Upper lobe of left lung (tissue), 6 donors: ENCODE results near the gene CFAP299. TPM values are rescaled to one million over a fixed set of nuclear protein-coding genes. Genes with fewer than 3 reads are reported as not detected.

Source experiments
- ATAC-seq, 2 donors: fragments of 200-7000 bp; cut with Tn5 transposase; one replicate each; pipeline ENCODE4 v1.9.1; 2022; ENCODE audit warnings: mild to moderate bottlenecking in 2 of 2, moderate library complexity in 2 of 2; ENCODE audit not compliant: low FRiP score in 2 of 2
- DNase-seq, 2 donors: peaks; one replicate each; pipeline ENCODE4 v3.0.0-alpha.2; 2019 to 2020
- H3K27ac ChIP-seq, 4 donors: fragments of 200-600 bp; sonication (generic); one replicate each; pipeline ENCODE4 v1.5.1; 2016 to 2019
- H3K27me3 ChIP-seq, 4 donors: fragments of 200-600 bp; sonication (generic); one replicate each; pipeline ENCODE4 v1.5.1; 2017 to 2019
- H3K36me3 ChIP-seq, 4 donors: fragments of 200-600 bp; sonication (generic); one replicate each; pipeline ENCODE4 v1.5.1; 2016 to 2019
- H3K4me1 ChIP-seq, 4 donors: fragments of 200-600 bp; sonication (generic); one replicate each; pipeline ENCODE4 v1.5.1; 2018 to 2019
- H3K4me3 ChIP-seq, 4 donors: fragments of 200-600 bp; sonication (generic); one replicate each; pipeline ENCODE4 v1.5.1; 2017 to 2019; ENCODE audit warnings: mild to moderate bottlenecking in 2 of 4, moderate library complexity in 1 of 4
- H3K9me3 ChIP-seq, 4 donors: fragments of 200-600 bp; sonication (generic); one replicate each; pipeline ENCODE4 v1.5.1; 2018 to 2019
- EP300 ChIP-seq, 4 donors: sonication (generic); formaldehyde crosslinking; IDR thresholded peaks; one replicate each; pipeline ENCODE4 v1.5.1; 2017; ENCODE audit warnings: antibody characterized with exemption in 4 of 4, control low read depth in 2 of 4
- POLR2A ChIP-seq, 4 donors: fragments of 450-650 bp; IDR thresholded peaks; one replicate each; pipeline ENCODE4 v1.5.1; 2016 to 2017; ENCODE audit warnings: antibody characterized with exemption in 4 of 4, mild to moderate bottlenecking in 2 of 4
- POLR2AphosphoS5 ChIP-seq, 2 donors: sonication (generic); formaldehyde crosslinking; IDR thresholded peaks; one replicate each; pipeline ENCODE4 v1.5.1; 2017; ENCODE audit warnings: antibody characterized with exemption in 2 of 2
- WGBS, 2 donors: methylation state at CpG; one replicate each; pipeline ENCODE4 v1.1.5; 2017 to 2018; 5-methylcytosine and 5-hydroxymethylcytosine counted together
- total RNA-seq, 6 donors: library from RNA; depleted of rRNA in 4 of 6; stranded (reverse); fragments of >200 nt in 4 of 6; gene quantifications; one replicate each; pipeline versions ENCODE4 v1.1.0 to v1.2.1, GENCODE V29; 2016 to 2021
- TF ChIP-seq, protein P1 (sequence below), 6 experiments: fragments of 450-650 bp in 4 of 6; fragments of 200-600 bp in 2 of 6; sonication (generic) in 2 of 6; IDR thresholded peaks; one replicate each; pipeline ENCODE4 v1.5.1; 2016 to 2019; ENCODE audit warnings: antibody characterized with exemption in 6 of 6
- donor health status: DM: no; HTN: no; CAD: no; lungs with moderate emphysema.
- donor health status: DM: no; HTN: yes; CAD: no; lungs with severe emphysema.

CFAP299 gene
- total RNA-seq, 6 donors from 2014 or later = 0.46 to 31.6 (median 3.9) TPM

DNA sequence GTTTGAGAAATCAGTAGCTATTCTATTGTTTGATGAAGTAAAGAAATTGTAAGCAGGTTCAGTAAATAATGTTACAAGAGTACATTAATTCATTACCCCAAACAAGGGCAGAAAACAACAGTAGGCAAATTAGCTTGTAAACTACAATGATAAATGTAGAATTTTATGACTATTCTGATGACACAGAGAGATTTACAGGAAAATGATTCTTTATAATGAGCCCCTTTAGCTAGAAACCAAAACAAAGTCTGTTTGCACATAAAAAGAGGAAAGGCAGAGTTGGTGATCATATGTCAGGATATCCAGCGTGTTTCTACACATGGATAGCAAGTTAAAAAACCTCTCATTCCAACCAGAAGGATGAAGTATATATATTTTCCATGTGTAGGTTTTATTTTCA lies 204.8 kb downstream of the CFAP299 start:
- Histone ChIP-seq H3K27ac (no peak overlapping the region), H3K9me3 (no peaks in the 10 kb centered on the region), H3K4me3 (no peak overlapping the region), H3K36me3 (no peaks in the 10 kb centered on the region), H3K4me1 (no peaks in the 10 kb centered on the region), H3K27me3 (no peaks in the 10 kb centered on the region)
- no peak for ATAC-seq
- 66 to 70% methylated on average over 1 of the region's 1 CpG for WGBS, 2 donors
- no peak for TF ChIP-seq POLR2A (IDR thresholded peaks at IDR 0.05)
- no peak for TF ChIP-seq EP300 (IDR thresholded peaks at IDR 0.05)
- no peak for DNase-seq

DNA sequence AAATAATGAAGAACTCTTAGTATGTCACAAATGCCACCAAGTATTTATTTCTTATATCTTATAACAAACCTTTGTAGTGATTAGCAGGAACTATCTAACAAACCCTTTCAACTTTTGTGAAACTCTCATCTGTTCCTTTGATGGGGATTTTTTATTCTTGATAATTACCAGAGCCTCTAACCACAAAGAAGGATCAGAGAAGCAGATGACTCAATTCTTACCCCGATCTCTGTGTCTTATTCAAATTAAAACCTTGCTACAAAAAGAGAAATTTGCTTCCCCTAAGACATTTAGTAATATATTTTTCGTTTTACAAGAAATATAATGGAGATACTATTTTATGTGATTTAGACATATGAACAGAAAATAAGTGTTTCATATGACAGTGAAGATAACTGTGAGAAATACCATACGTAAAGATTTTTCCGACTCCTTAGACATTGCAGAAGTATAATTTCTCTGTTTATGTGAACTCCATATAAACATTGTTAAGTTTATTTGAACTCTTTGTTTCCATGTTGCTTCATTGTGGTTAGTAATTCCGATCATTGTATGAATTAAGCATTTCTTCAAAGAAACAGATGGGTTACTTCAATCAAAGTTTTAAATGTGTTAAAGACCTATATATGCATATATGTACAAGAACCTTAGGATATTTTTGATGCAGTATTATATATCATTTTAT lies 205.4 kb downstream of the CFAP299 start:
- 67 to 69% methylated on average over 5 of the region's 5 CpGs for WGBS, 2 donors
- TF ChIP-seq EP300 (IDR thresholded peaks at IDR 0.05) = no peak
- no peak for TF ChIP-seq POLR2A (IDR thresholded peaks at IDR 0.05)
- TF ChIP-seq POLR2AphosphoS5 (IDR thresholded peaks at IDR 0.05) = no peak
- TF ChIP-seq, protein P1, sequence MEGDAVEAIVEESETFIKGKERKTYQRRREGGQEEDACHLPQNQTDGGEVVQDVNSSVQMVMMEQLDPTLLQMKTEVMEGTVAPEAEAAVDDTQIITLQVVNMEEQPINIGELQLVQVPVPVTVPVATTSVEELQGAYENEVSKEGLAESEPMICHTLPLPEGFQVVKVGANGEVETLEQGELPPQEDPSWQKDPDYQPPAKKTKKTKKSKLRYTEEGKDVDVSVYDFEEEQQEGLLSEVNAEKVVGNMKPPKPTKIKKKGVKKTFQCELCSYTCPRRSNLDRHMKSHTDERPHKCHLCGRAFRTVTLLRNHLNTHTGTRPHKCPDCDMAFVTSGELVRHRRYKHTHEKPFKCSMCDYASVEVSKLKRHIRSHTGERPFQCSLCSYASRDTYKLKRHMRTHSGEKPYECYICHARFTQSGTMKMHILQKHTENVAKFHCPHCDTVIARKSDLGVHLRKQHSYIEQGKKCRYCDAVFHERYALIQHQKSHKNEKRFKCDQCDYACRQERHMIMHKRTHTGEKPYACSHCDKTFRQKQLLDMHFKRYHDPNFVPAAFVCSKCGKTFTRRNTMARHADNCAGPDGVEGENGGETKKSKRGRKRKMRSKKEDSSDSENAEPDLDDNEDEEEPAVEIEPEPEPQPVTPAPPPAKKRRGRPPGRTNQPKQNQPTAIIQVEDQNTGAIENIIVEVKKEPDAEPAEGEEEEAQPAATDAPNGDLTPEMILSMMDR (IDR thresholded peaks at IDR 0.05) = no peak
- ATAC-seq = no peak

DNA sequence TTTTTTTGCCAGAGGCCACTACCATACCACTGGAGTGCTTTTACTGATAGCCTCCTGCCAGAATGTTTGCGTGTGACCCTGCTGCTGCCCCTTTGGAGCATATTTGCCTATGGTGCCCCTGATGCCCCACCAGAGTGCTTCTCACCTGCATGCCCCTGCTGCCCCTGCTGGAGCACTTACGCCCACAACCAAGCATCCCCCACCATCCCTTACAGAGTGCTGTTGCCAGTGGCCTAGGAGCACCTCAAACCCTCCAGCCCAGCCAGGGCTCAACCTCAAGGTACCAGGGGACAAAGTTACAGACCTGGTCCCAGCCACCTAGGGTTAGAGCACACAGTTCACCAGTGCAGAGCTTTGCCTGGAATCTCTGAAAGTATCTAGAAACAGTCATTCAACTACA lies 207.2 kb downstream of the CFAP299 start:
- TF ChIP-seq, protein P1 (IDR thresholded peaks at IDR 0.05) = no peak
- TF ChIP-seq POLR2A (IDR thresholded peaks at IDR 0.05) = no peak
- no peak for TF ChIP-seq EP300 (IDR thresholded peaks at IDR 0.05)
- no peak for TF ChIP-seq POLR2AphosphoS5 (IDR thresholded peaks at IDR 0.05)
- H3K27ac ChIP-seq = no peak overlapping the region
- no peaks in the 10 kb centered on the region for H3K4me1 ChIP-seq
- WGBS, 2 donors = 92 to 100% methylated on average over 2 of the region's 2 CpGs
- H3K27me3 ChIP-seq = no peaks in the 10 kb centered on the region
- ATAC-seq (peak in 1 of 2 donors; percentile 15), DNase-seq (no peak)
- no peaks in the 10 kb centered on the region for H3K9me3 ChIP-seq
- no peak overlapping the region for H3K4me3 ChIP-seq
- no peaks in the 10 kb centered on the region for H3K36me3 ChIP-seq

More for the DNA sequence above, 205.4 kb downstream of the CFAP299 start:
- no peaks in the 10 kb centered on the region for H3K4me1 ChIP-seq
- H3K27ac ChIP-seq = no peak overlapping the region
- H3K36me3 ChIP-seq = no peaks in the 10 kb centered on the region
- H3K9me3 ChIP-seq = no peaks in the 10 kb centered on the region
- no peak overlapping the region for H3K4me3 ChIP-seq
- H3K27me3 ChIP-seq = no peaks in the 10 kb centered on the region
- no peak for DNase-seq

DNA sequence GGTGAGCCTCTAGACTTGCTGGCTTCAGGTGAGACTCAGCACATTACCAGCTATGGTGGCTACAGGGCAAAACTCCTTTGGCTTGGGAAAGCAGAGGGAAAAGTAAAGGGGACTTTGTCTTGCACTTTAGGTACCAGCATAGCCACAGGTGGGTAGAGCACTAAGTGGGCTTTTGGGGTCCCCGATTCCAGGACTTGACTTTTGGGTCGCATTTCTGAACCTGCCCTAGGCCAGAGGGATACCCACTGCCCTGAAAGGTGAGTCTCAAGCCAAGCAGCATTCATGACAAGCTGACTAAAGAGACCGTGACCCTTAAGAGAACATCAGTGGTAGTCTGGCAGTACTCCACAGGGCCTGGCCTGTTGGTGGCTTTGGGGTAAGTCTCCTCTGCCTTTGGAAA lies 224.8 kb downstream of the CFAP299 start:
- Histone ChIP-seq H3K36me3 (no peaks in the 10 kb centered on the region), H3K27me3 (no peaks in the 10 kb centered on the region), H3K4me1 (no peaks in the 10 kb centered on the region), H3K27ac (no peak overlapping the region), H3K9me3 (no peaks in the 10 kb centered on the region), H3K4me3 (no peak overlapping the region)
- DNase-seq = no peak
- peak in 1 of 2 donors; percentile 51 for ATAC-seq
- no peak for TF ChIP-seq EP300 (IDR thresholded peaks at IDR 0.05)
- no peak for TF ChIP-seq POLR2A (IDR thresholded peaks at IDR 0.05)
- TF ChIP-seq, protein P1 (IDR thresholded peaks at IDR 0.05) = no peak
- TF ChIP-seq POLR2AphosphoS5 (IDR thresholded peaks at IDR 0.05) = no peak
- 83 to 96% methylated on average over 3 of the region's 3 CpGs for WGBS, 2 donors

DNA sequence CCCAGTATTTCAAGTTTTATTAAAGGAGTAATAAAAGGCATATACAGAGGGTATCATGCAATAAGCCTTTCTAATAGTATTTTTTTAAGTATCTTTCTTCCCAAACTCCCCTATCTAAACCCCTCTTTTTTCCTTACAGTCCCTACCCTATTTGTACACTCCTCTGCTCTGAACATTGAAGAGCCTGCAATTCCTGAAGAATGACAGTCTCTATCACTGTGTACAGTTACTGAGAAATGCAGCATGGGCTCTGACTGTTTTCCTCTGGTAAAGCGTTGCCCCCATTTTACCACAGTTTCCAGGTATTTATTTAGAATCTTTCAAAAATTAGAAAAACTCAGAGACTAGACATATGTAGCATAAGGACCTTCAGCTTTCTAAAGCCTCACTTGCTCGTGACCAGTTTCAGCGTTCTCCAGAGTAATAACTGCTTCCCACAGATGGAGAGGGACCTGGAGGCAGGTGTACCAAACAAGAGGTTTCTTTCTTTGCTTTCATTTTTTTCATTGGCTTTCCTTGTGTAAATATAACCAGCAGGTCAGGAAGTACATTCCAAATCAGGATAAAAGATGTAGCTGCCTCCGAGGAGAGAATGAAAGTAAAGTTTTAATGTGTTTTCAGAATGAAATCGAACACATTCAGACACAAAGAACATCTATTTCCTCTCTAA lies 230.8 kb downstream of the CFAP299 start:
- H3K36me3 ChIP-seq = no peaks in the 10 kb centered on the region
- no peaks in the 10 kb centered on the region for H3K4me1 ChIP-seq
- no peak overlapping the region for H3K27ac ChIP-seq
- DNase-seq (no peak), ATAC-seq (no peak)
- TF ChIP-seq POLR2AphosphoS5 (IDR thresholded peaks at IDR 0.05) (no peak), EP300 (IDR thresholded peaks at IDR 0.05) (no peak), POLR2A (IDR thresholded peaks at IDR 0.05) (no peak)
- TF ChIP-seq, protein P1 (IDR thresholded peaks at IDR 0.05) = no peak
- peak overlapping the region in 3 of 4 donors; percentile 16 to 33 (median 27) for H3K4me3 ChIP-seq
- no peaks in the 10 kb centered on the region for H3K27me3 ChIP-seq
- no peaks in the 10 kb centered on the region for H3K9me3 ChIP-seq
- 60 to 68% methylated on average over 5 of the region's 5 CpGs for WGBS, 2 donors
